CD4-positive, alpha-beta T cell treated with Interleukin-1 beta for 1 hour (primary cell): Measurements from ENCODE around the gene LPCAT2.
"Not testable (repeated sequence)": the region's sequence is repeated elsewhere in the genome, so short reads cannot be mapped to it uniquely, and the experiment has no call there.

Source experiments
- DNase-seq, 2 donors: peaks; one replicate each; pipeline ENCODE4 v3.0.0-alpha.2; 2020 to 2022

LPCAT2 gene

GRCh38 chr16:55613613-55614335 lies 104.9 kb downstream of the LPCAT2 start:
- DNase-seq, result no peak

- no peak for DNase-seq
These were observed 106.2 kb downstream of the LPCAT2 start for GRCh38 chr16:55615071-55615470.

- DNase-seq, result not testable (repeated sequence)
These were observed 106.8 kb downstream of the LPCAT2 start for GRCh38 chr16:55615670-55616069.

- no peak for DNase-seq
These were observed 112.9 kb downstream of the LPCAT2 start for GRCh38 chr16:55621771-55622170.

GRCh38 chr16:55622272-55622671 lies 113.4 kb downstream of the LPCAT2 start:
- no peak for DNase-seq

GRCh38 chr16:55622930-55623561 lies 114.2 kb downstream of the LPCAT2 start:
- DNase-seq, result no peak

- no peak for DNase-seq
These were observed 114.8 kb downstream of the LPCAT2 start for GRCh38 chr16:55623640-55624039.

- no peak for DNase-seq
These were observed 115.8 kb downstream of the LPCAT2 start for GRCh38 chr16:55624696-55625095.

- no peak for DNase-seq
These were observed 117.0 kb downstream of the LPCAT2 start for GRCh38 chr16:55625843-55626242.

GRCh38 chr16:55628306-55628968 lies 119.6 kb downstream of the LPCAT2 start:
- no peak for DNase-seq

- DNase-seq, result no peak
These were observed 121.9 kb downstream of the LPCAT2 start for GRCh38 chr16:55630774-55631173.

GRCh38 chr16:55632259-55632658 lies 123.4 kb downstream of the LPCAT2 start:
- DNase-seq, result no peak

- DNase-seq, result no peak
These were observed 125.3 kb downstream of the LPCAT2 start for GRCh38 chr16:55634193-55634592.
